Hematopoietic multipotent progenitor cell treated with erythropoietin and hydrocortisone succinate and interleukin-3 and kit ligand, for 15 days (in vitro differentiated cells): ENCODE measurements around the gene DIP2C.
"Not testable (repeated sequence)": the region's sequence is repeated elsewhere in the genome, so short reads cannot be mapped to it uniquely, and the experiment has no call there.

Experiments
- DNase-seq: peaks from one replicate; pipeline ENCODE4 v3.0.0-alpha.2; 2015; ENCODE audit warnings: low spot score

The DIP2C gene

GRCh38 chr10:596131-596530 is 93.3 kb downstream of the DIP2C start:
- DNase-seq = not testable (repeated sequence)

GRCh38 chr10:595473-595872 is 94.0 kb downstream of the DIP2C start:
- DNase-seq = no peak

- no peak for DNase-seq
Measured at GRCh38 chr10:594584-595270, 94.7 kb downstream of the DIP2C start.

- no peak for DNase-seq
Measured at GRCh38 chr10:593901-594457, 95.5 kb downstream of the DIP2C start.

GRCh38 chr10:593421-593820 is 96.0 kb downstream of the DIP2C start:
- DNase-seq = no peak

- DNase-seq = no peak
Measured at GRCh38 chr10:593016-593415, 96.5 kb downstream of the DIP2C start.

GRCh38 chr10:591646-592045 is 97.8 kb downstream of the DIP2C start:
- DNase-seq = no peak

GRCh38 chr10:590721-591120 is 98.7 kb downstream of the DIP2C start:
- DNase-seq = no peak

GRCh38 chr10:589961-590680 is 99.3 kb downstream of the DIP2C start:
- no peak for DNase-seq

- no peak for DNase-seq
Measured at GRCh38 chr10:588246-589165, 101.0 kb downstream of the DIP2C start.

- DNase-seq = no peak
Measured at GRCh38 chr10:586716-587115, 102.8 kb downstream of the DIP2C start.

GRCh38 chr10:586151-586550 is 103.3 kb downstream of the DIP2C start:
- no peak for DNase-seq

- no peak for DNase-seq
Measured at GRCh38 chr10:585502-585901, 104.0 kb downstream of the DIP2C start.

GRCh38 chr10:584497-585290 is 104.8 kb downstream of the DIP2C start:
- DNase-seq = not testable (repeated sequence)

GRCh38 chr10:583433-583832 is 106.0 kb downstream of the DIP2C start:
- DNase-seq = no peak

- DNase-seq = no peak
Measured at GRCh38 chr10:581776-582330, 107.6 kb downstream of the DIP2C start.

GRCh38 chr10:580778-581177 is 108.7 kb downstream of the DIP2C start:
- no peak for DNase-seq

GRCh38 chr10:576130-576465 is 113.4 kb downstream of the DIP2C start:
- no peak for DNase-seq

GRCh38 chr10:575402-576129 is 113.9 kb downstream of the DIP2C start:
- no peak for DNase-seq

GRCh38 chr10:572696-573095 is 116.8 kb downstream of the DIP2C start:
- no peak for DNase-seq
